Esophagus muscularis mucosa (tissue), 4 donors: Measurements from ENCODE around the gene SZT2. TPM values are rescaled to one million over a fixed set of nuclear protein-coding genes. Genes with fewer than 3 reads are reported as not detected.

Experiments
- DNase-seq: peaks from one replicate; pipeline ENCODE4 v3.0.0-alpha.2; 2017; ENCODE audit errors: extremely low spot score
- H3K27ac ChIP-seq, 4 donors: fragments of 200-600 bp; sonication (generic); replicated peaks in 1 of 4; 1 replicate in 3 of 4; 2 replicates in 1 of 4; pipeline ENCODE4 v1.5.1; 2016 to 2019; ENCODE audit warnings: mild to moderate bottlenecking in 1 of 4
- H3K27me3 ChIP-seq, 4 donors: fragments of 200-600 bp; sonication (generic); one replicate each; pipeline versions ENCODE4 v1.5.1 to v1.6.0; 2016 to 2019
- H3K36me3 ChIP-seq, 4 donors: fragments of 200-600 bp; sonication (generic); one replicate each; pipeline ENCODE4 v1.5.1; 2016 to 2019
- H3K4me1 ChIP-seq, 4 donors: fragments of 200-600 bp; sonication (generic); one replicate each; pipeline ENCODE4 v1.5.1; 2016 to 2019
- H3K4me3 ChIP-seq, 4 donors: fragments of 200-600 bp; sonication (generic); 1 replicate in 2 of 4; 2 replicates in 2 of 4; pipeline ENCODE4 v1.5.1; 2016 to 2019; ENCODE audit warnings: mild to moderate bottlenecking in 4 of 4, moderate library complexity in 1 of 4
- H3K9me3 ChIP-seq, 4 donors: fragments of 200-600 bp; sonication (generic); 1 replicate in 3 of 4; 2 replicates in 1 of 4; pipeline ENCODE4 v1.5.1; 2016 to 2019
- CTCF ChIP-seq, 3 experiments: fragments of 200-600 bp in 2 of 3; fragments of 450-650 bp in 1 of 3; sonication (generic) in 2 of 3; IDR thresholded peaks; one replicate each; pipeline ENCODE4 v1.5.1; 2017 to 2019; ENCODE audit warnings: antibody characterized with exemption in 3 of 3, mild to moderate bottlenecking in 2 of 3, moderate library complexity in 1 of 3
- EP300 ChIP-seq: sonication (generic); formaldehyde crosslinking; IDR thresholded peaks from one replicate; pipeline ENCODE4 v1.6.1; 2017; ENCODE audit warnings: antibody characterized with exemption
- POLR2A ChIP-seq: fragments of 450-650 bp; IDR thresholded peaks from one replicate; pipeline ENCODE4 v1.6.1; 2017; ENCODE audit warnings: antibody characterized with exemption, moderate library complexity, mild to moderate bottlenecking, low read depth
- POLR2AphosphoS5 ChIP-seq, 2 donors: sonication (generic); formaldehyde crosslinking; IDR thresholded peaks; one replicate each; pipeline ENCODE4 v1.6.1; 2017; ENCODE audit warnings: antibody characterized with exemption in 2 of 2
- WGBS: methylation state at CpG from one replicate; pipeline ENCODE4 v1.1.5; 2018; 5-methylcytosine and 5-hydroxymethylcytosine counted together
- intact Hi-C: fragments of 100-400 bp; cut with DNase I; formaldehyde crosslinking; loops from one replicate; pipeline ENCODE4 v1.15.1; 2023
- total RNA-seq, 4 donors: library from RNA; depleted of rRNA; stranded (reverse); fragments of >200 nt; gene quantifications; one replicate each; pipeline versions ENCODE4 v1.1.0 to v1.2.1, GENCODE V29; 2016

Gene SZT2
- total RNA-seq, 4 donors from 2014 or later, result 25.2 to 45.9 (median 31.3) TPM

- TF ChIP-seq POLR2A, result no peak
- TF ChIP-seq POLR2AphosphoS5 (IDR thresholded peaks at IDR 0.05), result no peak
- no peak for TF ChIP-seq EP300
Measured at GRCh38 chr1:43434256-43434655, 44.6 kb downstream of the SZT2 start.

GRCh38 chr1:43435146-43436145 is 45.7 kb downstream of the SZT2 start:
- no peaks in the 10 kb centered on the region for H3K27me3 ChIP-seq
- WGBS, result 66% methylated on average over 14 of the region's 14 CpGs
- H3K4me3 ChIP-seq, result no peak overlapping the region
- no peaks in the 10 kb centered on the region for H3K9me3 ChIP-seq
- no peak for DNase-seq
- H3K27ac ChIP-seq, result peak overlapping the region; percentile 60 to 81 (median 70)
- H3K4me1 ChIP-seq, result peaks cover 0 to 24% (median 23%) of the 10 kb centered on the region in 4 donors
- H3K36me3 ChIP-seq, result peaks cover 44 to 92% (median 80%) of the 10 kb centered on the region in 4 donors
- intact Hi-C loops, result no loop called here
- TF ChIP-seq POLR2AphosphoS5 (IDR thresholded peaks at IDR 0.05) (peak; percentile 36 to 50), CTCF (IDR thresholded peaks at IDR 0.05) (no peak), EP300 (no peak), POLR2A (no peak)

More at GRCh38 chr1:43434256-43434655, 44.6 kb downstream of the SZT2 start:
- WGBS, result 94% methylated on average over 7 of the region's 7 CpGs
- H3K4me3 ChIP-seq, result no peak overlapping the region
- DNase-seq, result no peak
- H3K36me3 ChIP-seq, result peaks cover 47 to 92% (median 81%) of the 10 kb centered on the region in 4 donors
- H3K27me3 ChIP-seq, result no peaks in the 10 kb centered on the region
- H3K27ac ChIP-seq, result no peak overlapping the region
- peaks cover 0 to 24% (median 23%) of the 10 kb centered on the region in 4 donors for H3K4me1 ChIP-seq
- intact Hi-C loops, result no loop called here
- H3K9me3 ChIP-seq, result no peaks in the 10 kb centered on the region

DNA sequence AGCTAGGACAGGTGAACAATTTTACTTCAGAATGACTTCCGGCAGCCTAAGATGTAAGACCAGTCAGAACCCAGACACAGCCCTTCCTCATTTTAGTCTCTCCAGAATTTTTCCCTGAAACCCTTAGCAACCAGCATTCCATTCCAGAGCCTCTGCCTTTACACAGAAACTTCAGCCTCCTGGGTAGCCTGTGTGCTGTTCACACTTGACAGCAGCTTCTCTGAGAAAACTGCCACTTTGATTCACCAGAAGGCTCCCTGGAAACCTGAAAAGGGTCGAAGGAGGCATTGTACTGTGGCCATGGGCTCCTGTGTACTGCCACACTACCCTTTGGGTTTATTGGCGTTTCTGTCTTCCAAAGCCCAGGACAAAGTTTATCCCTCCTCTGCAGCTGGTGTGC is 46.7 kb downstream of the SZT2 start:
- Histone ChIP-seq H3K27ac (peak overlapping the region; percentile 60 to 81 (median 70)), H3K9me3 (no peaks in the 10 kb centered on the region), H3K27me3 (no peaks in the 10 kb centered on the region), H3K36me3 (peaks cover 45 to 92% (median 80%) of the 10 kb centered on the region in 4 donors), H3K4me3 (no peak overlapping the region), H3K4me1 (peaks cover 0 to 24% (median 23%) of the 10 kb centered on the region in 4 donors)
- DNase-seq, result no peak
- TF ChIP-seq EP300 (no peak), CTCF (IDR thresholded peaks at IDR 0.05) (no peak)
- intact Hi-C loops, result no loop called here
- 88% methylated on average over 3 of the region's 3 CpGs for WGBS

DNA sequence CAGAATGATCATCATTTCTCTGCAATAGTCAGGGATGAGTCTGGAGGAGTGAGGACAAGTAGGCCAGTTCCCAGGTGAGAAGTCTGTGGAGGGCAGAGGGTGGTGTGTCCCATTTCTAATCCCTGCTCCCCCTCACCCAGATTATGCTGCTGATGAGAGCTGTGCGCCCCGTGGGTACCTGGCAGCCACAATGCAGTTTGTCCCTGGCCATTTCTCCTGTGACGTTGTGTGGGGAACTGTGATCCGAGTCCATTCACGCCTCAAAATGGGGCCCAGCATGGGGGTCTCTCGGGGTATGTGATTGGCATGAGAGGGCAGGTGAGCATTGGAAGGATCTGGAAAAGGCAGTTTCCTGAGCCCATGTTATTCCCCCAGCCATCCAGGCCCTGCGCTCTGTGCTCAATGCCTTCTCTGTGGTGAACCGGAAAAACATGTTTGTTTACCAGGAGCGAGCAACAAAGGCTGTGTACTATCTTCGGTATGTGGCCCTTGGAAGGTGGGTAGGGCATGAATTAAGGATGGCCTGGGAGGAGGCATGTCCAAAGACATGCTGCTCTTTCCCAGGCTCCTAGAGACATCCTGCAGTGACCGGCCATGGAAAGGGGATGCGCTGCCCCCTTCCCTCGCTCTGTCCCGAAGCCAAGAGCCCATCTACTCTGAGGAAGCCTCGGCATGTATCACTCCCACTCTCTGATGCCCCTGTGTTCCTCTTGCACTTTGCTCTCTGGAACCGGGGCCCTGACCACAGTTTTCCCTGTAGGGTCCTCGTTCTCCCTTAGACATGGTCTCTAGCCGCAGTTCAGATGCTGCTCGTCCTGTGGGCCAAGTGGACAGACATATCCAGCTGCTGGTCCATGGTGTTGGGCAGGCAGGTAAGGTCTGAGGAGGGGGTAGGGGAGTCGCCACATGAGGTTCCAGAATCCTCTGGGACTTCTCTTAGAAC is 47.6 kb downstream of the SZT2 start:
- Histone ChIP-seq H3K4me3 (no peak overlapping the region), H3K27ac (no peak overlapping the region), H3K4me1 (peaks cover 0 to 24% (median 23%) of the 10 kb centered on the region in 4 donors), H3K36me3 (peaks cover 45 to 92% (median 80%) of the 10 kb centered on the region in 4 donors), H3K27me3 (no peaks in the 10 kb centered on the region), H3K9me3 (no peaks in the 10 kb centered on the region)
- intact Hi-C loops, result no loop called here
- WGBS, result 94% methylated on average over 15 of the region's 20 CpGs
- TF ChIP-seq CTCF (IDR thresholded peaks at IDR 0.05), result no peak
- TF ChIP-seq EP300, result no peak
- no peak for TF ChIP-seq POLR2A
- TF ChIP-seq POLR2AphosphoS5 (IDR thresholded peaks at IDR 0.05), result no peak
- no peak for DNase-seq
